Type B pancreatic cell (in vitro differentiated cells): ENCODE data around the gene LRIF1. TPM values are rescaled to one million over a fixed set of nuclear protein-coding genes. Genes with fewer than 3 reads are reported as not detected.

Experiments used
- DNase-seq: peaks from one replicate; pipeline ENCODE4 v3.0.0; 2021; ENCODE audit warnings: mixed read lengths; ENCODE audit not compliant: unreplicated experiment; ENCODE audit errors: extremely low spot score
- H3K27ac Mint-ChIP-seq: 2 replicates; pipeline ENCODE4 v1.8.0; 2021; ENCODE audit warnings: mild to moderate bottlenecking, mixed read lengths
- H3K27me3 Mint-ChIP-seq: 2 replicates; pipeline ENCODE4 v1.8.0; 2021; ENCODE audit warnings: mixed read lengths
- H3K36me3 Mint-ChIP-seq: 2 replicates; pipeline ENCODE4 v1.8.0; 2021; ENCODE audit warnings: mixed read lengths
- H3K4me1 Mint-ChIP-seq: one replicate; pipeline ENCODE4 v1.8.0; 2021; ENCODE audit warnings: mixed read lengths; ENCODE audit not compliant: unreplicated experiment
- H3K4me3 Mint-ChIP-seq: 2 replicates; pipeline ENCODE4 v1.8.0; 2021; ENCODE audit warnings: mild to moderate bottlenecking, mixed read lengths
- H3K9me3 Mint-ChIP-seq: 2 replicates; pipeline ENCODE4 v1.8.0; 2021; ENCODE audit warnings: mixed read lengths
- CTCF ChIP-seq: fragments of 200-600 bp; sonication (generic); conservative IDR thresholded peaks from 2 replicates; pipeline ENCODE4 v1.5.0; 2021; ENCODE audit warnings: antibody characterized with exemption, mild to moderate bottlenecking
- total RNA-seq: library from RNA; stranded (reverse); gene quantifications from 2 replicates; pipeline ENCODE4 v1.2.1, GENCODE V29; 2021; ENCODE audit warnings: low replicate concordance

The LRIF1 gene
- total RNA-seq, 1 donor from 2014 or later, result 10.1 TPM

GRCh38 chr1:110990541-110990940, 26.8 kb upstream of the LRIF1 start:
- no peaks in the 10 kb centered on the region for H3K36me3 Mint-ChIP-seq
- no peaks in the 10 kb centered on the region for H3K9me3 Mint-ChIP-seq
- H3K4me3 Mint-ChIP-seq, result no peak overlapping the region
- no peak for DNase-seq
- H3K27me3 Mint-ChIP-seq, result peaks cover 19% of the 10 kb centered on the region
- H3K4me1 Mint-ChIP-seq, result no peaks in the 10 kb centered on the region
- TF ChIP-seq CTCF, result no peak
- H3K27ac Mint-ChIP-seq, result no peak overlapping the region

GRCh38 chr1:110986407-110986891, 22.7 kb upstream of the LRIF1 start:
- TF ChIP-seq CTCF, result no peak
- no peak overlapping the region for H3K4me3 Mint-ChIP-seq
- no peak for DNase-seq
- H3K27ac Mint-ChIP-seq, result no peak overlapping the region
- H3K27me3 Mint-ChIP-seq, result peaks cover 15% of the 10 kb centered on the region
- H3K4me1 Mint-ChIP-seq, result no peaks in the 10 kb centered on the region
- H3K9me3 Mint-ChIP-seq, result no peaks in the 10 kb centered on the region
- no peaks in the 10 kb centered on the region for H3K36me3 Mint-ChIP-seq

- H3K9me3 Mint-ChIP-seq, result peaks cover 4% of the 10 kb centered on the region
- no peak for DNase-seq
- H3K4me1 Mint-ChIP-seq, result no peaks in the 10 kb centered on the region
- peaks cover 10% of the 10 kb centered on the region for H3K27me3 Mint-ChIP-seq
- H3K36me3 Mint-ChIP-seq, result no peaks in the 10 kb centered on the region
- TF ChIP-seq CTCF, result no peak
- no peak overlapping the region for H3K27ac Mint-ChIP-seq
- H3K4me3 Mint-ChIP-seq, result no peak overlapping the region
Measured at GRCh38 chr1:110982320-110982719, 18.6 kb upstream of the LRIF1 start.

GRCh38 chr1:110979154-110979553, 15.4 kb upstream of the LRIF1 start:
- H3K9me3 Mint-ChIP-seq, result peaks cover 4% of the 10 kb centered on the region
- H3K27me3 Mint-ChIP-seq, result peaks cover 4% of the 10 kb centered on the region
- no peak overlapping the region for H3K27ac Mint-ChIP-seq
- no peak for DNase-seq
- TF ChIP-seq CTCF, result no peak
- no peak overlapping the region for H3K4me3 Mint-ChIP-seq
- H3K4me1 Mint-ChIP-seq, result no peaks in the 10 kb centered on the region
- no peaks in the 10 kb centered on the region for H3K36me3 Mint-ChIP-seq

GRCh38 chr1:110976089-110976488, 12.4 kb upstream of the LRIF1 start:
- H3K9me3 Mint-ChIP-seq, result peaks cover 4% of the 10 kb centered on the region
- no peak overlapping the region for H3K27ac Mint-ChIP-seq
- no peaks in the 10 kb centered on the region for H3K36me3 Mint-ChIP-seq
- no peaks in the 10 kb centered on the region for H3K4me1 Mint-ChIP-seq
- DNase-seq, result no peak
- TF ChIP-seq CTCF, result no peak
- H3K4me3 Mint-ChIP-seq, result no peak overlapping the region
- peaks cover 12% of the 10 kb centered on the region for H3K27me3 Mint-ChIP-seq

- Mint-ChIP-seq H3K4me1 (no peaks in the 10 kb centered on the region), H3K36me3 (no peaks in the 10 kb centered on the region), H3K9me3 (peaks cover 4% of the 10 kb centered on the region), H3K4me3 (no peak overlapping the region), H3K27me3 (peaks cover 9% of the 10 kb centered on the region), H3K27ac (no peak overlapping the region)
- TF ChIP-seq CTCF, result no peak
- DNase-seq, result no peak
Measured at GRCh38 chr1:110975265-110975664, 11.5 kb upstream of the LRIF1 start.
